DND-41 (cell line): ENCODE results near the gene RWDD1.

Experiments used
- ATAC-seq: fragments of 200-7000 bp; cut with Tn5 transposase; 3 replicates; pipeline ENCODE4 v1.9.1; 2021; ENCODE audit warnings: low read depth; ENCODE audit not compliant: insufficient read depth
- DNase-seq: peaks from one replicate; pipeline ENCODE4 v3.0.0-alpha.2; 2020
- H2AFZ ChIP-seq: 2 replicates; pipeline ENCODE4 v1.6.0; 2012; ENCODE audit warnings: low read depth, low read length
- H3K27ac ChIP-seq: 2 replicates; pipeline ENCODE4 v1.5.1; 2012; ENCODE audit warnings: low read length, inconsistent platforms
- H3K27me3 ChIP-seq: fragments of 200-600 bp; sonication (generic); 2 replicates; pipeline ENCODE4 v1.6.0; 2012; ENCODE audit warnings: low read length, mild to moderate bottlenecking, inconsistent platforms; ENCODE audit not compliant: insufficient read depth, poor library complexity
- H3K36me3 ChIP-seq: 2 replicates; pipeline ENCODE4 v1.5.1; 2012; ENCODE audit warnings: low read length, inconsistent platforms; ENCODE audit not compliant: insufficient read depth
- H3K4me1 ChIP-seq: 2 replicates; pipeline ENCODE4 v1.5.1; 2012; ENCODE audit warnings: mild to moderate bottlenecking, low read length; ENCODE audit not compliant: insufficient read depth
- H3K4me2 ChIP-seq: 2 replicates; pipeline ENCODE4 v1.6.0; 2012; ENCODE audit warnings: mild to moderate bottlenecking, moderate library complexity, low read length, inconsistent platforms; ENCODE audit not compliant: insufficient read depth
- H3K4me3 ChIP-seq, 2 experiments: fragments of 200-600 bp in 1 of 2; shearing (Covaris generic) in 1 of 2; 2 replicates each; pipeline ENCODE4 v1.5.1; 2012 to 2016; ENCODE audit warnings: inconsistent platforms in 2 of 2, low read length in 2 of 2, mild to moderate bottlenecking in 2 of 2, low read depth in 1 of 2, moderate library complexity in 1 of 2
- H3K79me2 ChIP-seq: 2 replicates; pipeline ENCODE4 v1.6.0; 2012; ENCODE audit warnings: low read length, inconsistent platforms; ENCODE audit not compliant: insufficient read depth
- H3K9ac ChIP-seq: 2 replicates; pipeline ENCODE4 v1.6.0; 2012; ENCODE audit warnings: low read depth, mild to moderate bottlenecking, inconsistent platforms, low read length, moderate library complexity
- H3K9me3 ChIP-seq: 2 replicates; pipeline ENCODE4 v1.5.1; 2012; ENCODE audit warnings: low read length, moderate library complexity, mild to moderate bottlenecking, inconsistent platforms; ENCODE audit not compliant: insufficient read depth, severe bottlenecking
- H4K20me1 ChIP-seq: 2 replicates; pipeline ENCODE4 v1.6.0; 2012; ENCODE audit warnings: low read length; ENCODE audit not compliant: insufficient read depth
- CTCF ChIP-seq: IDR thresholded peaks from 2 replicates; pipeline ENCODE4 v1.5.1; 2012; ENCODE audit warnings: borderline replicate concordance, low read length, moderate library complexity, mild to moderate bottlenecking; ENCODE audit not compliant: poor library complexity, severe bottlenecking; ENCODE audit errors: extremely low read depth
- EZH2 ChIP-seq: IDR thresholded peaks from 3 replicates; pipeline ENCODE4 v1.6.1; 2012; ENCODE audit warnings: borderline replicate concordance, low read depth, mild to moderate bottlenecking, moderate library complexity, low read length, inconsistent platforms; ENCODE audit not compliant: severe bottlenecking

Gene RWDD1

GRCh38 chr6:116577486-116577885 lies 6.2 kb downstream of the RWDD1 start:
- H3K27me3 ChIP-seq: no peaks in the 10 kb centered on the region
- H3K36me3 ChIP-seq: peaks cover 60% of the 10 kb centered on the region
- no peak overlapping the region for H3K4me2 ChIP-seq
- no peak overlapping the region for H2AFZ ChIP-seq
- no peak overlapping the region for H3K9ac ChIP-seq
- H3K79me2 ChIP-seq: peaks cover 93% of the 10 kb centered on the region
- ATAC-seq (no peak), DNase-seq (no peak)
- no peaks in the 10 kb centered on the region for H3K9me3 ChIP-seq
- peaks cover 17% of the 10 kb centered on the region for H3K4me1 ChIP-seq
- TF ChIP-seq CTCF (no peak), EZH2 (no peak)
- no peak overlapping the region for H3K4me3 ChIP-seq
- H3K27ac ChIP-seq: no peak overlapping the region
- H4K20me1 ChIP-seq: peaks cover 27% of the 10 kb centered on the region; the same call in 1 of the 2 replicates

- Histone ChIP-seq H3K27ac (no peak overlapping the region), H3K27me3 (no peaks in the 10 kb centered on the region), H3K36me3 (peaks cover 66% of the 10 kb centered on the region), H2AFZ (no peak overlapping the region), H3K4me1 (peaks cover 8% of the 10 kb centered on the region), H3K4me2 (no peak overlapping the region), H3K4me3 (no peak overlapping the region), H3K9ac (no peak overlapping the region), H3K9me3 (no peaks in the 10 kb centered on the region), H3K79me2 (peaks cover 90% of the 10 kb centered on the region), H4K20me1 (peaks cover 21% of the 10 kb centered on the region; the same call in 1 of the 2 replicates)
- ATAC-seq (no peak), DNase-seq (no peak)
- no peak for TF ChIP-seq EZH2
- TF ChIP-seq CTCF: no peak
These were observed 7.0 kb downstream of the RWDD1 start for GRCh38 chr6:116578335-116578734.

GRCh38 chr6:116579143-116579542 lies 7.8 kb downstream of the RWDD1 start:
- ATAC-seq (no peak), DNase-seq (no peak)
- Histone ChIP-seq H3K27me3 (no peaks in the 10 kb centered on the region), H3K36me3 (peaks cover 72% of the 10 kb centered on the region), H3K4me1 (peaks cover under 1% of the 10 kb centered on the region; the same call in 1 of the 2 replicates), H3K4me3 (no peak overlapping the region), H4K20me1 (peaks cover 16% of the 10 kb centered on the region; the same call in 1 of the 2 replicates), H3K4me2 (no peak overlapping the region), H2AFZ (no peak overlapping the region), H3K79me2 (peaks cover 82% of the 10 kb centered on the region), H3K9ac (no peak overlapping the region), H3K27ac (no peak overlapping the region), H3K9me3 (no peaks in the 10 kb centered on the region)
- TF ChIP-seq EZH2: no peak
- TF ChIP-seq CTCF: no peak

GRCh38 chr6:116580198-116580597 lies 8.9 kb downstream of the RWDD1 start:
- H3K79me2 ChIP-seq: peaks cover 73% of the 10 kb centered on the region
- DNase-seq (no peak), ATAC-seq (no peak)
- H2AFZ ChIP-seq: no peak overlapping the region
- no peak overlapping the region for H3K27ac ChIP-seq
- H3K36me3 ChIP-seq: peaks cover 73% of the 10 kb centered on the region
- no peaks in the 10 kb centered on the region for H3K9me3 ChIP-seq
- no peaks in the 10 kb centered on the region for H3K27me3 ChIP-seq
- peaks cover 16% of the 10 kb centered on the region; the same call in 1 of the 2 replicates for H4K20me1 ChIP-seq
- no peak overlapping the region for H3K4me3 ChIP-seq
- H3K4me1 ChIP-seq: no peaks in the 10 kb centered on the region
- TF ChIP-seq CTCF (no peak), EZH2 (no peak)
- no peak overlapping the region for H3K9ac ChIP-seq
- no peak overlapping the region for H3K4me2 ChIP-seq
